DOHH2 (cell line): ENCODE results near the gene IPCEF1.
"Not testable (repeated sequence)": the region's sequence is repeated elsewhere in the genome, so short reads cannot be mapped to it uniquely, and the experiment has no call there.

ENCODE experiments used
- H3F3A ChIP-seq: fragments of 200-600 bp; sonication (generic), shearing (Covaris generic); 2 replicates; pipeline ENCODE4 v1.6.0; 2016; ENCODE audit warnings: antibody characterized with exemption, mild to moderate bottlenecking; ENCODE audit not compliant: control insufficient read depth, insufficient read depth
- H3K27ac ChIP-seq: fragments of 200-600 bp; sonication (generic); 2 replicates; pipeline ENCODE4 v1.5.1; 2014; ENCODE audit warnings: low read depth, mild to moderate bottlenecking, low read length, moderate library complexity
- H3K27me3 ChIP-seq: fragments of 200-600 bp; sonication (generic); 2 replicates; pipeline ENCODE4 v1.6.1; 2014; ENCODE audit warnings: mild to moderate bottlenecking, low read length, mixed read lengths; ENCODE audit not compliant: control insufficient read depth
- H3K36me3 ChIP-seq: fragments of 200-600 bp; sonication (generic); 2 replicates; pipeline ENCODE4 v1.6.1; 2014; ENCODE audit warnings: mild to moderate bottlenecking, low read length, moderate library complexity, mixed read lengths; ENCODE audit not compliant: control insufficient read depth
- H3K4me1 ChIP-seq: fragments of 200-600 bp; sonication (generic); 2 replicates; pipeline ENCODE4 v1.6.1; 2014; ENCODE audit warnings: mild to moderate bottlenecking, low read length, mixed read lengths; ENCODE audit not compliant: control insufficient read depth
- H3K4me2 ChIP-seq: fragments of 200-600 bp; sonication (generic); 2 replicates; pipeline ENCODE4 v1.6.0; 2014; ENCODE audit warnings: mild to moderate bottlenecking, low read length, moderate library complexity
- H3K4me3 ChIP-seq: fragments of 200-600 bp; sonication (generic); 2 replicates; pipeline ENCODE4 v1.5.1; 2014; ENCODE audit warnings: mild to moderate bottlenecking, low read length, mixed read lengths
- H3K79me2 ChIP-seq: fragments of 200-600 bp; sonication (generic); 2 replicates; pipeline ENCODE4 v1.6.1; 2014; ENCODE audit warnings: mild to moderate bottlenecking, low read length, mixed read lengths; ENCODE audit not compliant: control insufficient read depth
- H3K9me2 ChIP-seq: fragments of 200-600 bp; sonication (generic); replicated peaks from 2 replicates; pipeline ENCODE4 v1.6.1; 2014; ENCODE audit warnings: mild to moderate bottlenecking, low read length, mixed read lengths; ENCODE audit not compliant: control insufficient read depth
- H3K9me3 ChIP-seq: fragments of 200-600 bp; sonication (generic); 2 replicates; pipeline ENCODE4 v1.6.1; 2014; ENCODE audit warnings: antibody characterized with exemption, low read length, mixed read lengths; ENCODE audit not compliant: control insufficient read depth, insufficient read depth
- H4K20me1 ChIP-seq: fragments of 200-600 bp; sonication (generic); 2 replicates; pipeline ENCODE4 v1.6.0; 2014; ENCODE audit warnings: low read depth, mild to moderate bottlenecking, antibody characterized with exemption, low read length, moderate library complexity; ENCODE audit not compliant: control insufficient read depth, insufficient read depth
- EZH2phosphoT487 ChIP-seq: fragments of 200-600 bp; sonication (generic); IDR thresholded peaks from 2 replicates; pipeline ENCODE4 v1.6.1; 2017; ENCODE audit warnings: borderline replicate concordance, mild to moderate bottlenecking, antibody characterized with exemption, low read length, moderate library complexity, mixed read lengths
- TF ChIP-seq, protein P1 (sequence below): fragments of 200-600 bp; sonication (generic); IDR thresholded peaks from one replicate; pipeline ENCODE4 v1.5.1; 2014; ENCODE audit warnings: antibody characterized with exemption, mild to moderate bottlenecking, low read depth, low read length; ENCODE audit not compliant: poor library complexity, severe bottlenecking

The IPCEF1 gene

GRCh38 chr6:154187203-154187602 is 169.4 kb downstream of the IPCEF1 start:
- no peaks in the 10 kb centered on the region for H3K79me2 ChIP-seq
- H3F3A ChIP-seq, result no peaks in the 10 kb centered on the region
- H3K4me2 ChIP-seq, result no peak overlapping the region
- no peaks in the 10 kb centered on the region for H4K20me1 ChIP-seq
- no peaks in the 10 kb centered on the region for H3K27me3 ChIP-seq
- no peaks in the 10 kb centered on the region for H3K4me1 ChIP-seq
- H3K27ac ChIP-seq, result no peak overlapping the region
- TF ChIP-seq EZH2phosphoT487, result no peak
- TF ChIP-seq, protein P1, sequence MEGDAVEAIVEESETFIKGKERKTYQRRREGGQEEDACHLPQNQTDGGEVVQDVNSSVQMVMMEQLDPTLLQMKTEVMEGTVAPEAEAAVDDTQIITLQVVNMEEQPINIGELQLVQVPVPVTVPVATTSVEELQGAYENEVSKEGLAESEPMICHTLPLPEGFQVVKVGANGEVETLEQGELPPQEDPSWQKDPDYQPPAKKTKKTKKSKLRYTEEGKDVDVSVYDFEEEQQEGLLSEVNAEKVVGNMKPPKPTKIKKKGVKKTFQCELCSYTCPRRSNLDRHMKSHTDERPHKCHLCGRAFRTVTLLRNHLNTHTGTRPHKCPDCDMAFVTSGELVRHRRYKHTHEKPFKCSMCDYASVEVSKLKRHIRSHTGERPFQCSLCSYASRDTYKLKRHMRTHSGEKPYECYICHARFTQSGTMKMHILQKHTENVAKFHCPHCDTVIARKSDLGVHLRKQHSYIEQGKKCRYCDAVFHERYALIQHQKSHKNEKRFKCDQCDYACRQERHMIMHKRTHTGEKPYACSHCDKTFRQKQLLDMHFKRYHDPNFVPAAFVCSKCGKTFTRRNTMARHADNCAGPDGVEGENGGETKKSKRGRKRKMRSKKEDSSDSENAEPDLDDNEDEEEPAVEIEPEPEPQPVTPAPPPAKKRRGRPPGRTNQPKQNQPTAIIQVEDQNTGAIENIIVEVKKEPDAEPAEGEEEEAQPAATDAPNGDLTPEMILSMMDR, result no peak
- H3K9me3 ChIP-seq, result no peaks in the 10 kb centered on the region
- H3K4me3 ChIP-seq, result no peak overlapping the region
- no peaks in the 10 kb centered on the region for H3K36me3 ChIP-seq
- no peaks in the 10 kb centered on the region for H3K9me2 ChIP-seq

- no peak overlapping the region for H3K4me3 ChIP-seq
- H3K27me3 ChIP-seq, result no peaks in the 10 kb centered on the region
- H3K27ac ChIP-seq, result no peak overlapping the region
- H3K9me3 ChIP-seq, result no peaks in the 10 kb centered on the region
- H3K4me2 ChIP-seq, result no peak overlapping the region
- H3K9me2 ChIP-seq, result no peaks in the 10 kb centered on the region
- TF ChIP-seq EZH2phosphoT487, result no peak
- TF ChIP-seq, protein P1, result no peak
- no peaks in the 10 kb centered on the region for H3K4me1 ChIP-seq
- H3K36me3 ChIP-seq, result no peaks in the 10 kb centered on the region
- no peaks in the 10 kb centered on the region for H3F3A ChIP-seq
- no peaks in the 10 kb centered on the region for H3K79me2 ChIP-seq
- no peaks in the 10 kb centered on the region for H4K20me1 ChIP-seq
Measured at GRCh38 chr6:154179434-154179833, 177.2 kb downstream of the IPCEF1 start.

- not testable (repeated sequence) for H3K79me2 ChIP-seq, H3K36me3 ChIP-seq, H3K4me3 ChIP-seq, H3K27me3 ChIP-seq, H3K4me2 ChIP-seq, H3K9me3 ChIP-seq, H3F3A ChIP-seq, H3K27ac ChIP-seq, H3K4me1 ChIP-seq, H3K9me2 ChIP-seq, H4K20me1 ChIP-seq
Measured at GRCh38 chr6:154172393-154172792, 184.2 kb downstream of the IPCEF1 start.

GRCh38 chr6:154170106-154170505 is 186.5 kb downstream of the IPCEF1 start:
- Histone ChIP-seq H3K27ac (no peak overlapping the region), H3F3A (no peaks in the 10 kb centered on the region), H3K36me3 (no peaks in the 10 kb centered on the region), H3K9me3 (no peaks in the 10 kb centered on the region), H3K9me2 (no peaks in the 10 kb centered on the region), H3K4me2 (no peak overlapping the region), H3K27me3 (no peaks in the 10 kb centered on the region), H3K79me2 (no peaks in the 10 kb centered on the region), H4K20me1 (no peaks in the 10 kb centered on the region), H3K4me1 (no peaks in the 10 kb centered on the region), H3K4me3 (no peak overlapping the region)
- TF ChIP-seq EZH2phosphoT487, result no peak
- TF ChIP-seq, protein P1, result no peak
